Measurements from ENCODE around the gene TFAP2D. TPM values are rescaled to one million over a fixed set of nuclear protein-coding genes. Genes with fewer than 3 reads are reported as not detected.

Gene TFAP2D
- not detected in 2 replicates for total RNA-seq (2022)
- Bru-seq, nascent RNA = not detected
- not detected for BruChase-seq, experiment 1, labeled RNA remaining after a 2-hour chase
- not detected for BruChase-seq, experiment 2, labeled RNA remaining after a 6-hour chase
- long read RNA-seq = 0 reads

DNA sequence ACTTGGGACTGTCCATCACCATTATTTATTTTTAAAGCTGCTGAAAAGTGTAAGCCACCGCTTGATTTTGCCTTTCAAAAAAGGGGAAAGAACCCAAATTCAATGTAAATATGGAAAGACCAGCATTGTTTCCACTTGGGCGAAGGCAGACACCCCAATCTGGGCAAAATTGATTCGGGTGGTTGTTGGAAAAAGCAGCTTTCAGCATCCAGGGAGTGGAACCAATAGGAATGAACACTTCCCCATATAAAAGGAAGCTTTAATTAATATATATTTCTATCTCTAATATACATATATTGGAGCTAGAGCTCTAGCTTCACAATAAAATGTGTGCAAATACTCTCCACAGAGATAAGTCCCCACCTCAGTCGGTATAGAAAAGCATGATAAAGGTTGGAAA is at the start of gene TFAP2D:
Gene TFAP2D, plus strand, starts transcription at position 301 of the 400 bp plus-strand sequence. CDS start 530 bp downstream, outside the sequence.
- intact Hi-C loops (cut with micrococcal nuclease; ENCODE audit: unreplicated experiment) = no loop called here
- H3K4me3 Mint-ChIP-seq (ENCODE audit: unreplicated experiment) = no peak within 1 kb of the TSS
- BruUV-seq (replicated peaks) = no TSS peak
- Histone ChIP-seq H3K4me3 (ENCODE audit: low read depth, low read length) (no peak within 1 kb of the TSS), H3K36me3 (ENCODE audit: control insufficient read depth, insufficient read depth, low read length) (no peaks in the 10 kb centered on the region), H3K4me1 (no peaks in the 10 kb centered on the region), H3K9me3 (no peaks in the 10 kb centered on the region), H3K27me3 (replicated peaks; ENCODE audit: control insufficient read depth, insufficient read depth, low read length) (no peaks in the 10 kb centered on the region)
- no peak within 1 kb of the TSS for H3K27ac Mint-ChIP-seq (ENCODE audit: unreplicated experiment)
- H3K9me3 Mint-ChIP-seq (ENCODE audit: unreplicated experiment) = peaks cover 2% of the 10 kb centered on the region
- TF ChIP-seq, protein P1, sequence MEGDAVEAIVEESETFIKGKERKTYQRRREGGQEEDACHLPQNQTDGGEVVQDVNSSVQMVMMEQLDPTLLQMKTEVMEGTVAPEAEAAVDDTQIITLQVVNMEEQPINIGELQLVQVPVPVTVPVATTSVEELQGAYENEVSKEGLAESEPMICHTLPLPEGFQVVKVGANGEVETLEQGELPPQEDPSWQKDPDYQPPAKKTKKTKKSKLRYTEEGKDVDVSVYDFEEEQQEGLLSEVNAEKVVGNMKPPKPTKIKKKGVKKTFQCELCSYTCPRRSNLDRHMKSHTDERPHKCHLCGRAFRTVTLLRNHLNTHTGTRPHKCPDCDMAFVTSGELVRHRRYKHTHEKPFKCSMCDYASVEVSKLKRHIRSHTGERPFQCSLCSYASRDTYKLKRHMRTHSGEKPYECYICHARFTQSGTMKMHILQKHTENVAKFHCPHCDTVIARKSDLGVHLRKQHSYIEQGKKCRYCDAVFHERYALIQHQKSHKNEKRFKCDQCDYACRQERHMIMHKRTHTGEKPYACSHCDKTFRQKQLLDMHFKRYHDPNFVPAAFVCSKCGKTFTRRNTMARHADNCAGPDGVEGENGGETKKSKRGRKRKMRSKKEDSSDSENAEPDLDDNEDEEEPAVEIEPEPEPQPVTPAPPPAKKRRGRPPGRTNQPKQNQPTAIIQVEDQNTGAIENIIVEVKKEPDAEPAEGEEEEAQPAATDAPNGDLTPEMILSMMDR (IDR thresholded peaks at IDR 0.05; ENCODE audit: insufficient read depth in 1 of 2, low read depth in 1 of 2, low read length in 1 of 2, severe bottlenecking in 1 of 2, unreplicated experiment in 1 of 2) = no peak
- no peaks in the 10 kb centered on the region for H3K36me3 Mint-ChIP-seq (ENCODE audit: insufficient read depth, unreplicated experiment)
- ChIA-PET POLR2A (no interaction called here), CTCF (no interaction called here)
- no peak for DNase-seq
- H3K4me1 Mint-ChIP-seq (ENCODE audit: low read depth, unreplicated experiment) = no peaks in the 10 kb centered on the region
- H3K27me3 Mint-ChIP-seq (ENCODE audit: insufficient read depth, unreplicated experiment) = peaks cover 25% of the 10 kb centered on the region

DNA sequence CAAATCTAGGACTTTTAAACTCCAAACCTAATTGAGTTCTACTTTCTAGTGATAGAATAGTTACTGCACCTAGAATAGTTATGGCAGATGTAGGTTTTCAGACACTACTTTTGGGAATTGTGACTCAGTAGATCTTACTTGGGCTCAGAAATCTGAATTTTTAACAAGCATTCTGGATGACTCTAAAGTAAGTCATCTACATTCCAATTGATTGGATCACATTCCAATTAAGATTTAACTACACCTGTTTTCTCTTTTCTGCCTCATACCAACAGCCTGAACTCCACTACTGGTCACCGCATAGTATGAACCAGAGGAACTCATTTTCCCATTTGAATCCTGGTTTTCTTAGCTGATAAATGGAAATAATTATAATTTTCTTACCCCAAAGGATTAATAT is 49.5 kb upstream of the TFAP2D start:
- Mint-ChIP-seq H3K4me1 (ENCODE audit: low read depth, unreplicated experiment) (no peaks in the 10 kb centered on the region), H3K27ac (ENCODE audit: unreplicated experiment) (no peak overlapping the region), H3K27me3 (ENCODE audit: insufficient read depth, unreplicated experiment) (peaks cover under 1% of the 10 kb centered on the region), H3K9me3 (ENCODE audit: unreplicated experiment) (no peaks in the 10 kb centered on the region), H3K4me3 (ENCODE audit: unreplicated experiment) (no peak overlapping the region), H3K36me3 (ENCODE audit: insufficient read depth, unreplicated experiment) (no peaks in the 10 kb centered on the region)
- BruUV-seq (replicated peaks) = no TSS peak
- H3K4me1 ChIP-seq = no peaks in the 10 kb centered on the region
- CTCF ChIA-PET = no interaction called here
- DNase-seq = no peak
- no peaks in the 10 kb centered on the region for H3K27me3 ChIP-seq (replicated peaks; ENCODE audit: control insufficient read depth, insufficient read depth, low read length)
- intact Hi-C loops (cut with micrococcal nuclease; ENCODE audit: unreplicated experiment) = no loop called here
- POLR2A ChIA-PET = no interaction called here
- no peak overlapping the region for H3K4me3 ChIP-seq (ENCODE audit: low read depth, low read length)
- TF ChIP-seq, protein P1 (IDR thresholded peaks at IDR 0.05; ENCODE audit: insufficient read depth in 1 of 2, low read depth in 1 of 2, low read length in 1 of 2, severe bottlenecking in 1 of 2, unreplicated experiment in 1 of 2) = no peak
- no peaks in the 10 kb centered on the region for H3K9me3 ChIP-seq
- H3K36me3 ChIP-seq (ENCODE audit: control insufficient read depth, insufficient read depth, low read length) = no peaks in the 10 kb centered on the region

DNA sequence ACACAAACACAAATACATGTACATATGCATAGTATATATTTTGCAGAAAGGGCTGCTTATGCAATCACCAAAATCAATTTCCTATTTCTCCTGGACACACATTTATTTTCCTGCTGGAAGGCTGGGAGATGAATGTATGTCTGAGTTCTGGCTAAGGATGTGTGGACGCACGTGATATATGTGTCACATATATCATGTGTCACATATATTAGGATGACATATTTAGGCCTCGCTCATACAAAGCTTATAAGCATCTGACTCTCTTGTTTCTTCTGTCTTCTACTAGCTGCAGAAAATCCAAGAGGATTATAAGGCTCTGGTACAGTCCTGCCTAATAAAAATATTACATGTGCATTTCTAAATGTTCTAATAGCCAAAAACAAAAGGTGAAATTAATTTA is 47.2 kb upstream of the TFAP2D start:
- H3K4me3 ChIP-seq (ENCODE audit: low read depth, low read length) = no peak overlapping the region
- TF ChIP-seq, protein P1 (IDR thresholded peaks at IDR 0.05; ENCODE audit: insufficient read depth in 1 of 2, low read depth in 1 of 2, low read length in 1 of 2, severe bottlenecking in 1 of 2, unreplicated experiment in 1 of 2) = no peak
- H3K36me3 ChIP-seq (ENCODE audit: control insufficient read depth, insufficient read depth, low read length) = no peaks in the 10 kb centered on the region
- no peak for DNase-seq
- Mint-ChIP-seq H3K9me3 (ENCODE audit: unreplicated experiment) (no peaks in the 10 kb centered on the region), H3K4me3 (ENCODE audit: unreplicated experiment) (no peak overlapping the region), H3K36me3 (ENCODE audit: insufficient read depth, unreplicated experiment) (no peaks in the 10 kb centered on the region), H3K27me3 (ENCODE audit: insufficient read depth, unreplicated experiment) (no peaks in the 10 kb centered on the region), H3K27ac (ENCODE audit: unreplicated experiment) (no peak overlapping the region), H3K4me1 (ENCODE audit: low read depth, unreplicated experiment) (no peaks in the 10 kb centered on the region)
- no peaks in the 10 kb centered on the region for H3K9me3 ChIP-seq
- BruUV-seq (replicated peaks) = no TSS peak
- H3K4me1 ChIP-seq = no peaks in the 10 kb centered on the region
- POLR2A ChIA-PET = no interaction called here
- no peaks in the 10 kb centered on the region for H3K27me3 ChIP-seq (replicated peaks; ENCODE audit: control insufficient read depth, insufficient read depth, low read length)
- CTCF ChIA-PET = no interaction called here
- intact Hi-C loops (cut with micrococcal nuclease; ENCODE audit: unreplicated experiment) = no loop called here

All from Caco-2 (cell line).